A549 (cell line): ENCODE data around the gene PSMD9. TPM values are rescaled to one million over a fixed set of nuclear protein-coding genes. Genes with fewer than 3 reads are reported as not detected.
A peak's percentile ranks its signal among the peaks of the same experiment; 100 is the strongest.
"Not testable (repeated sequence)": the region's sequence is repeated elsewhere in the genome, so short reads cannot be mapped to it uniquely, and the experiment has no call there.

Experiments
- ATAC-seq, 2 experiments: fragments of 200-7000 bp in 1 of 2; fragments of >200 bp in 1 of 2; cut with Nextera tagmentation in 1 of 2; cut with Tn5 transposase in 1 of 2; 3 replicates each; pipeline versions ENCODE4 v1.8.0 to v1.9.1; 2018 to 2020; ENCODE audit warnings: mild to moderate bottlenecking in 1 of 2, moderate library complexity in 1 of 2
- CTCF ChIA-PET: fragments of 300-600 bp; sonication (Branson Sonifier 250); formaldehyde crosslinking; extraction: SDS; loops from one replicate; lab custom pipeline; 2021; ENCODE audit warnings: antibody characterized with exemption, inconsistent platforms; lab: Yijun Ruan, JAX
- POLR2A ChIA-PET: fragments of 350-600 bp; formaldehyde crosslinking; extraction: SDS; loops from one replicate; lab custom pipeline; 2021; ENCODE audit warnings: antibody characterized with exemption, inconsistent platforms; lab: Yijun Ruan, JAX
- DNase-seq, 2 experiments: peaks; one replicate each; pipeline versions ENCODE4 v3.0.0 to v3.0.0-alpha.2; 2011 to 2016; ENCODE audit warnings: low read depth in 1 of 2, low spot score in 1 of 2
- FAIRE-seq: peaks from 2 replicates; lab custom pipeline; 2011; peaks lifted over from hg19 to GRCh38; lab: Jason Lieb, UNC
- H3K27ac ChIP-seq, 2 experiments: fragments of >200 bp; sonication (Bioruptor Twin); formaldehyde crosslinking; 3 replicates each; pipeline ENCODE4 v1.5.1; 2016 to 2017
- H3K4me1 ChIP-seq: fragments of >200 bp; sonication (Bioruptor Twin); formaldehyde crosslinking; 3 replicates; pipeline ENCODE4 v1.6.1; 2016
- H3K4me2 ChIP-seq: fragments of >200 bp; sonication (Bioruptor Twin); formaldehyde crosslinking; 3 replicates; pipeline ENCODE4 v1.6.1; 2016
- H3K4me3 ChIP-seq: fragments of >200 bp; sonication (Bioruptor Twin); formaldehyde crosslinking; 3 replicates; pipeline ENCODE4 v1.5.1; 2016
- H3K9me3 ChIP-seq: fragments of >200 bp; sonication (Bioruptor Twin); formaldehyde crosslinking; 3 replicates; pipeline ENCODE4 v1.6.1; 2016
- ATOH8 ChIP-seq: fragments of 250-450 bp; sonication (Bioruptor Pico); IDR thresholded peaks from 2 replicates; pipeline ENCODE4 v1.5.0; 2020; ENCODE audit warnings: low read depth, mild to moderate bottlenecking, moderate library complexity
- BCL3 ChIP-seq: fragments of >200 bp; sonication (Bioruptor Twin); formaldehyde crosslinking; IDR thresholded peaks from 3 replicates; pipeline ENCODE4 v1.6.1; 2016
- BHLHE40 ChIP-seq: IDR thresholded peaks from 2 replicates; pipeline ENCODE4 v1.6.1; 2012; ENCODE audit warnings: low read depth, low read length, inconsistent platforms
- CBX2 ChIP-seq: fragments of 200-600 bp; sonication (generic); IDR thresholded peaks from 2 replicates; pipeline ENCODE4 v1.6.1; 2016; ENCODE audit warnings: low read depth, mild to moderate bottlenecking, borderline replicate concordance
- CBX8 ChIP-seq: fragments of 200-600 bp; sonication (generic); IDR thresholded peaks from 2 replicates; pipeline ENCODE4 v1.6.1; 2016
- CHD2 ChIP-seq: fragments of 150-350 bp; IDR thresholded peaks from 2 replicates; pipeline ENCODE4 v1.6.1; 2014; ENCODE audit warnings: low read length; ENCODE audit not compliant: partially characterized antibody
- E2F6 ChIP-seq: IDR thresholded peaks from 2 replicates; pipeline ENCODE4 v1.6.1; 2012; ENCODE audit warnings: low read depth, borderline replicate concordance
- EHMT2 ChIP-seq: fragments of 200-600 bp; sonication (generic); IDR thresholded peaks from 2 replicates; pipeline ENCODE4 v1.6.1; 2016; ENCODE audit warnings: antibody characterized with exemption, low read depth, mild to moderate bottlenecking, moderate library complexity
- EP300 ChIP-seq, 2 experiments: fragments of >200 bp; sonication (Bioruptor Twin); formaldehyde crosslinking; IDR thresholded peaks; 2 replicates in 1 of 2; 3 replicates in 1 of 2; pipeline ENCODE4 v1.6.1; 2016 to 2017
- FOSB ChIP-seq: fragments of 250-450 bp; sonication (Bioruptor Pico); IDR thresholded peaks from 2 replicates; pipeline ENCODE4 v1.5.0; 2020; ENCODE audit warnings: mild to moderate bottlenecking, moderate library complexity
- FOXS1 ChIP-seq: fragments of 250-450 bp; sonication (Bioruptor Pico); IDR thresholded peaks from 2 replicates; pipeline ENCODE4 v1.5.0; 2020; ENCODE audit warnings: mild to moderate bottlenecking, moderate library complexity
- HOXA7 ChIP-seq: fragments of 250-450 bp; sonication (Bioruptor Pico); IDR thresholded peaks from 2 replicates; pipeline ENCODE4 v1.5.0; 2020; ENCODE audit warnings: mild to moderate bottlenecking, moderate library complexity
- HOXB13 ChIP-seq: fragments of 250-450 bp; sonication (Bioruptor Pico); IDR thresholded peaks from 2 replicates; pipeline ENCODE4 v1.5.0; 2020; ENCODE audit warnings: low read depth, mild to moderate bottlenecking, moderate library complexity
- HOXB5 ChIP-seq: fragments of 250-450 bp; sonication (Bioruptor Pico); IDR thresholded peaks from 2 replicates; pipeline ENCODE4 v1.5.0; 2020; ENCODE audit warnings: mild to moderate bottlenecking, moderate library complexity
- MYC ChIP-seq: IDR thresholded peaks from 2 replicates; pipeline ENCODE4 v1.6.1; 2012; ENCODE audit warnings: mild to moderate bottlenecking, inconsistent platforms, low read length, improper control_type of control experiment, borderline replicate concordance
- NPAS2 ChIP-seq: fragments of 250-450 bp; sonication (Bioruptor Pico); IDR thresholded peaks from 2 replicates; pipeline ENCODE4 v1.8.0; 2022; ENCODE audit warnings: mild to moderate bottlenecking, moderate library complexity, borderline replicate concordance
- PHF8 ChIP-seq: fragments of 200-600 bp; sonication (generic); IDR thresholded peaks from 2 replicates; pipeline ENCODE4 v1.6.1; 2016; ENCODE audit warnings: low read depth, mild to moderate bottlenecking, antibody characterized with exemption, moderate library complexity, borderline replicate concordance
- RAD21 ChIP-seq, 2 experiments: fragments of >200 bp in 1 of 2; sonication (Bioruptor Twin) in 1 of 2; formaldehyde crosslinking in 1 of 2; IDR thresholded peaks in 1 of 2; conservative IDR thresholded peaks in 1 of 2; 2 replicates in 1 of 2; 3 replicates in 1 of 2; pipeline ENCODE4 v1.6.1; 2012 to 2018; ENCODE audit warnings: inconsistent platforms in 1 of 2
- RCOR1 ChIP-seq: fragments of 150-350 bp; IDR thresholded peaks from 2 replicates; pipeline ENCODE4 v1.6.1; 2014; ENCODE audit warnings: antibody characterized with exemption, low read length, low read depth
- SMC3 ChIP-seq: fragments of >200 bp; sonication (Bioruptor Twin); formaldehyde crosslinking; IDR thresholded peaks from 3 replicates; pipeline ENCODE4 v1.6.1; 2018; ENCODE audit warnings: inconsistent platforms
- TFCP2L1 ChIP-seq: fragments of 250-450 bp; sonication (Bioruptor Pico); IDR thresholded peaks from 2 replicates; pipeline ENCODE4 v1.5.0; 2021; ENCODE audit warnings: mild to moderate bottlenecking
- ZC3H11A ChIP-seq: fragments of 450-650 bp; IDR thresholded peaks from 2 replicates; pipeline ENCODE4 v1.6.1; 2014; ENCODE audit warnings: antibody characterized with exemption, mild to moderate bottlenecking
- WGBS: methylation state at CpG from one replicate; pipeline ENCODE4 v1.1.6; 2017; ENCODE audit errors: missing lambda C conversion rate; 5-methylcytosine and 5-hydroxymethylcytosine counted together
- polyA plus RNA-seq, 4 experiments: library from polyadenylated mRNA; depleted of rRNA in 3 of 4; stranded (reverse); fragments of >200 nt; fragmentation: RNase III in 1 of 4; extraction: RNeasy Plus Mini Kit Qiagen cat#74134 plus additional on column Dnase treatment in 1 of 4; gene quantifications; 2 replicates in 3 of 4; 3 replicates in 1 of 4; pipeline ENCODE4 v1.2.3, GENCODE V29; 2011 to 2017
- TF ChIP-seq, protein P1 (sequence below): fragments of >200 bp; sonication (Bioruptor Twin); formaldehyde crosslinking; IDR thresholded peaks from 2 replicates; pipeline ENCODE4 v1.6.1; 2016
- TF ChIP-seq, protein P2 (sequence below): fragments of 450-650 bp; IDR thresholded peaks from 2 replicates; pipeline ENCODE4 v1.6.1; 2014; ENCODE audit warnings: antibody characterized with exemption

Gene PSMD9
- polyA plus RNA-seq, 2 of the 4 experiments (the other 2 are of a cell fraction) = 89.3 to 147 TPM

DNA sequence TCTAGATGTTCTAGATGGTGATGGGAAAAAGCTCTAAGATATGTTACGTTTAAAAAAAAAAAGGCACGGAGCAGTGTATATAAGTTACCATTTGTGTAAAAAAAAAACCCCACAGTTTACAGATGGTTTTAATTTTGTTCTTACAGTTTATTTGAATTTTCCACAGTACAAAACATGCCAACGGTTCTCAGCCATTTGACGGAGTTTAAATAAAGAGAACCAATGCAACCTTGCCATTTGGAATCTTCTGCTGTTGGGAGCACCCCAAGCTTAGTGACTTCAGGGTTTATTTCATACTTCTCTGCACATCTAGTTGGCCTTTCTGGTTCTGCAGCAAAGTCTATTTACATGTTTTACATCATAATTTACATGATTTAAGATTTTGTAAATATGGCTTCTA lies 22.3 kb upstream of the PSMD9 start:
- WGBS = 82% methylated on average over 4 of the region's 4 CpGs
- POLR2A ChIA-PET = interaction anchor here (0.7 kb wide), 1 partner anchor 50 kb away, joined by 4 read pairs; no protein-coding TSS in a partner anchor
- FAIRE-seq (peak; percentile 18), DNase-seq (no peak), ATAC-seq (no peak)
- Histone ChIP-seq H3K27ac (no peak overlapping the region), H3K4me1 (no peaks in the 10 kb centered on the region), H3K9me3 (no peaks in the 10 kb centered on the region), H3K4me3 (no peak overlapping the region), H3K4me2 (no peak overlapping the region)
- no peak for TF ChIP-seq RCOR1
- TF ChIP-seq EHMT2 = no peak
- no peak for TF ChIP-seq EP300 (IDR thresholded peaks at IDR 0.05)
- TF ChIP-seq HOXB13 (CRISPR knock-in tag) = no peak
- CTCF ChIA-PET = interaction anchor here (0.7 to 1.5 kb wide), 3 partner anchors 23 to 628 kb away, joined by 3 to 6 read pairs (median 4); no protein-coding TSS in a partner anchor

DNA sequence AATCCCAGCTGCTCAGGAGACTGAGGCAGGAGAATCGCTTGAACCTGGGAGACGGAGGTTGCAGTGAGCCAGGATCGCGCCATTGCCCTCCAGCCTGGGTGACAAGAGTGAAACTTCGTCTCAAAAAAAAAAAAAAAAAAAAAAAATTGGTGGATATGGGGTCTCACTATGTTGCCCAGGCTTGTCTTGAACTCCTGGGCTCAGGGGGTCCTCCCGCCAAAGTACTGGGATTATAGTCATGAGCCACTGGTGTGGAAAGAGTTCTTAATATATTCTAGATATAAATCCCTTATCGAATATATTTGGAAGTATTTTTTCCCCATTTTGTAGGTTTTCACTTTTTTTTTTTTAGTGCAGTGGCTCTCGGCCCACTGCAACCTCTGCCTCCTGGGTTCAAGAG lies 19.4 kb upstream of the PSMD9 start:
- H3K4me2 ChIP-seq, POLR2A ChIA-PET, H3K4me3 ChIP-seq, ATAC-seq, FAIRE-seq, DNase-seq, H3K4me1 ChIP-seq, H3K27ac ChIP-seq, H3K9me3 ChIP-seq: not testable (repeated sequence)
- CTCF ChIA-PET = interaction anchor here (0.7 to 2.5 kb wide), 4 partner anchors 12 to 75 kb away, joined by 3 to 10 read pairs (median 4); partner anchors contain the start of gene RHOF
- WGBS = 84% methylated on average over 8 of the region's 8 CpGs

DNA sequence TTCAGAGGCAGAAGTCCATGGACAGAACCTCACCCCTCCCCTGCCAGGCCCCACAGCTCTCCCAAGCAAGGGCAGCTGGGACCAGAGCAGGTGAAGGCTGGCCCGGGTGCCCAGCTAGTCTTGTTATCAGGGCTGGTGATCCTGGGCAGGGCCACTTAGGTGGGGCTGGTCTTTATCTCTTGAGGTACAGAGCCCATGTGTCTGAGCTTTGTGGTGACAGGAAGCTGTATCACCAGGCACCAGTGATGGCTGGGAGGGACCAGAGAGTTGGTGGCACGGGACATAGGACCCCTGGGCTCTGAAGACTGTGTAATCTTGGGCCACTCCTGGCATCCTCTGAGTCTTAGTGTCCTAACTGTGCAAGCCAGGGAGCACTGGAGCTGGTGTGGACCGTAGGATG lies 17.1 kb upstream of the PSMD9 start:
- no peak overlapping the region for H3K4me3 ChIP-seq
- H3K4me2 ChIP-seq = no peak overlapping the region
- peak; percentile 30 to 41; a peak in 2 of 6 replicates for ATAC-seq
- POLR2A ChIA-PET = interaction anchor here (1.6 kb wide), 1 partner anchor 17 kb away, joined by 4 read pairs; the partner anchor contains the start of gene PSMD9
- 78% methylated on average over 3 of the region's 3 CpGs for WGBS
- no peak for DNase-seq
- H3K4me1 ChIP-seq = no peaks in the 10 kb centered on the region
- no peaks in the 10 kb centered on the region for H3K9me3 ChIP-seq
- H3K27ac ChIP-seq = no peak overlapping the region
- no peak for FAIRE-seq
- TF ChIP-seq E2F6 (no peak), ZC3H11A (no peak), FOXS1 (CRISPR knock-in tag) (no peak), HOXB5 (no peak), CBX2 (no peak), MYC (no peak), PHF8 (no peak), CBX8 (no peak), HOXA7 (CRISPR knock-in tag) (no peak), BCL3 (no peak), TFCP2L1 (CRISPR knock-in tag) (no peak), NPAS2 (CRISPR knock-in tag) (no peak), FOSB (CRISPR knock-in tag) (no peak), SMC3 (no peak), BHLHE40 (no peak), RAD21 (conservative IDR thresholded peaks at IDR 0.05 in 1 of 2, IDR thresholded peaks at IDR 0.05 in 1 of 2) (no peak), CHD2 (no peak), ATOH8 (CRISPR knock-in tag) (no peak)
- TF ChIP-seq, protein P1, sequence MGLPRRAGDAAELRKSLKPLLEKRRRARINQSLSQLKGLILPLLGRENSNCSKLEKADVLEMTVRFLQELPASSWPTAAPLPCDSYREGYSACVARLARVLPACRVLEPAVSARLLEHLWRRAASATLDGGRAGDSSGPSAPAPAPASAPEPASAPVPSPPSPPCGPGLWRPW = no peak
- TF ChIP-seq, protein P2, sequence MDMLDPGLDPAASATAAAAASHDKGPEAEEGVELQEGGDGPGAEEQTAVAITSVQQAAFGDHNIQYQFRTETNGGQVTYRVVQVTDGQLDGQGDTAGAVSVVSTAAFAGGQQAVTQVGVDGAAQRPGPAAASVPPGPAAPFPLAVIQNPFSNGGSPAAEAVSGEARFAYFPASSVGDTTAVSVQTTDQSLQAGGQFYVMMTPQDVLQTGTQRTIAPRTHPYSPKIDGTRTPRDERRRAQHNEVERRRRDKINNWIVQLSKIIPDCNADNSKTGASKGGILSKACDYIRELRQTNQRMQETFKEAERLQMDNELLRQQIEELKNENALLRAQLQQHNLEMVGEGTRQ = no peak
- CTCF ChIA-PET = interaction anchor here (0.5 to 2.5 kb wide), 5 partner anchors 17 to 487 kb away, joined by 3 to 10 read pairs (median 3); partner anchors contain the start of genes PSMD9 and RHOF
